ENCODE measurements around the gene SNAP47.

- TF ChIP-seq CTCF (IDR thresholded peaks at IDR 0.05; ENCODE audit: poor library complexity) (no peak), EZH2 (IDR thresholded peaks at IDR 0.05; ENCODE audit: borderline replicate concordance) (no peak), EZH2phosphoT487 (IDR thresholded peaks at IDR 0.05; ENCODE audit: low read depth, severe bottlenecking, unreplicated experiment) (no peak)
These were observed 70.5 kb downstream of the SNAP47 start for GRCh38 chr1:227805606-227806197.

All from hepatocyte (in vitro differentiated cells).